Adipocyte (in vitro differentiated cells): Measurements from ENCODE around the gene FOXC2.

Experiments used
- DNase-seq: peaks from one replicate; pipeline ENCODE4 v3.0.0-alpha.2; 2015; ENCODE audit warnings: low read depth
- H3K27me3 ChIP-seq: replicated peaks from 2 replicates; pipeline ENCODE4 v1.7.0; 2013; ENCODE audit warnings: mild to moderate bottlenecking, low read length, moderate library complexity; ENCODE audit not compliant: control insufficient read depth, insufficient read depth
- H3K36me3 ChIP-seq: 2 replicates; pipeline ENCODE4 v1.7.0; 2013; ENCODE audit warnings: low read length, mild to moderate bottlenecking, moderate library complexity; ENCODE audit not compliant: control insufficient read depth, insufficient read depth, severe bottlenecking
- H3K4me1 ChIP-seq: 2 replicates; pipeline ENCODE4 v1.7.0; 2013; ENCODE audit warnings: mild to moderate bottlenecking, low read length, moderate library complexity; ENCODE audit not compliant: control insufficient read depth, insufficient read depth
- H3K4me3 ChIP-seq: 2 replicates; pipeline ENCODE4 v1.7.0; 2013; ENCODE audit warnings: mild to moderate bottlenecking, low read length, moderate library complexity
- H3K9ac ChIP-seq: 2 replicates; pipeline ENCODE4 v1.7.0; 2013; ENCODE audit warnings: mild to moderate bottlenecking, low read length, moderate library complexity
- H3K9me3 ChIP-seq: 2 replicates; pipeline ENCODE4 v1.7.0; 2013; ENCODE audit warnings: mild to moderate bottlenecking, low read length, moderate library complexity; ENCODE audit not compliant: control insufficient read depth

The FOXC2 gene

DNA sequence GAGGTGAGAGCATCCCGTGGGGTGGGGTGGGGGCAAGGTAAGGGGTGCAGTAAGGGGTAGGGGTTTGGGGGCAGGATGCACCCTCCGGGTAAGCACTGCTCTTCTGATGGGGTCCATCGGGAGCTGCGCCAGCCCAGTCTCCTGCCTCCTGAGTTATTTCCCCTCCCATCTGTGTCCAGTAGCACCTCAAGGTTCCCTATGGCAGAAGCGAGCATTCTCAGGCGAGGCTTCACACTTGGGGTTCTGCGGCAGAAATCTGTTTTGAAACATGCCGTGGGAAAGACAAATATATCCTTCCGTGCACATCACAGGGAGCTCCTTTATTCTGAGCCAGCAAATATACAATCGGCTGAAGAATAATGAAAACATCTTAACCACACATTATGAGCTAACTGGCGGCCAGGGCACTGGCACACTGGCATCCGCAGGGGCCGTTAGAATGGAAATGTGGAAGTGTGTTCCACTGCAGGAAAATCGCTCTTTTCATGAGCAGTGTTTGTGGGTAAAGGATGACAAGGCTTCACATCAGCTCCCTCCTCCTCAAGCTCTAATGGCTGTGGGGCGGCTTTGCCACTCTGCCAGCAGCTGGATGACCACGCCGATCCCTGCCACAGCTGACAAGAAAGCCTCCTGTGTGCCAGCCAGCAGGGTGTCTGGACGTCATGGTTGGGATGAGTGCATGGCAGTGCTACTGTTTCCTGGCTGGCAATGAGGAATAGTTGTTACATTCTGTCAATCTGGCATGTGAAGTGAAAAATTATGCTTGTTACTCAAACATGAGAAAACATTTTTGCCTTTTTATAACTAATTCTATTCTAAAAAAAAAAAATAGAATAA, 31.6 kb upstream of the FOXC2 start:
- no peak overlapping the region for H3K9ac ChIP-seq
- DNase-seq: no peak
- H3K27me3 ChIP-seq: no peaks in the 10 kb centered on the region
- peaks cover 13% of the 10 kb centered on the region for H3K4me1 ChIP-seq
- H3K9me3 ChIP-seq: no peaks in the 10 kb centered on the region
- H3K4me3 ChIP-seq: no peak overlapping the region
- peaks cover 31% of the 10 kb centered on the region for H3K36me3 ChIP-seq

GRCh38 chr16:86536621-86537020, 30.0 kb upstream of the FOXC2 start:
- H3K4me1 ChIP-seq: peaks cover under 1% of the 10 kb centered on the region
- no peaks in the 10 kb centered on the region for H3K9me3 ChIP-seq
- H3K9ac ChIP-seq: no peak overlapping the region
- H3K36me3 ChIP-seq: peaks cover 48% of the 10 kb centered on the region
- H3K27me3 ChIP-seq: no peaks in the 10 kb centered on the region
- DNase-seq: no peak
- no peak overlapping the region for H3K4me3 ChIP-seq

DNA sequence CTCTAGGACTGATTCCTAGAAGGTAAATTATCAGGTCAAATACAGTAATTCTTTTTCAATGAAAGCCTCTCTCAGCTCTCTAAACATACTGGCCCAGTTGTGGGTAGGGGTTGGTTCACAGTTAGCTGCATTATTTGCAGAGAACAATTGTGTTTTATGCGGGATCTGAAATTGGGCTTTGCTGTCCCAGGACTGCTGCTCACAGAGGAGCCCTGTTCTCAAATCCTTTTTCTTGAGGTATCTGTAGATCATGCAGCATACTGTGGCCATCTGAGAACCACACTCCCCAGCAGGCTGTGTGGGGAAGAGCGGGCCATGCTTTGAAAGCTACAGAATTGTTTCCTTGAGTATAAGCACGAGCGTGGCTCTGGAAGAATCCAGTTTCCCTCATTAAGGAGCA, 29.1 kb upstream of the FOXC2 start:
- Histone ChIP-seq H3K27me3 (no peaks in the 10 kb centered on the region), H3K4me1 (no peaks in the 10 kb centered on the region), H3K36me3 (peaks cover 56% of the 10 kb centered on the region), H3K9ac (no peak overlapping the region), H3K9me3 (no peaks in the 10 kb centered on the region), H3K4me3 (no peak overlapping the region)
- DNase-seq: no peak

GRCh38 chr16:86538196-86538780, 28.3 kb upstream of the FOXC2 start:
- no peak overlapping the region for H3K9ac ChIP-seq
- no peaks in the 10 kb centered on the region for H3K27me3 ChIP-seq
- H3K4me3 ChIP-seq: no peak overlapping the region
- peaks cover 59% of the 10 kb centered on the region for H3K36me3 ChIP-seq
- DNase-seq: no peak
- H3K9me3 ChIP-seq: no peaks in the 10 kb centered on the region
- no peaks in the 10 kb centered on the region for H3K4me1 ChIP-seq

- Histone ChIP-seq H3K9ac (no peak overlapping the region), H3K36me3 (peaks cover 63% of the 10 kb centered on the region), H3K27me3 (no peaks in the 10 kb centered on the region), H3K9me3 (no peaks in the 10 kb centered on the region), H3K4me1 (no peaks in the 10 kb centered on the region), H3K4me3 (no peak overlapping the region)
- DNase-seq: no peak
Measured at GRCh38 chr16:86540894-86541293, 25.7 kb upstream of the FOXC2 start.

DNA sequence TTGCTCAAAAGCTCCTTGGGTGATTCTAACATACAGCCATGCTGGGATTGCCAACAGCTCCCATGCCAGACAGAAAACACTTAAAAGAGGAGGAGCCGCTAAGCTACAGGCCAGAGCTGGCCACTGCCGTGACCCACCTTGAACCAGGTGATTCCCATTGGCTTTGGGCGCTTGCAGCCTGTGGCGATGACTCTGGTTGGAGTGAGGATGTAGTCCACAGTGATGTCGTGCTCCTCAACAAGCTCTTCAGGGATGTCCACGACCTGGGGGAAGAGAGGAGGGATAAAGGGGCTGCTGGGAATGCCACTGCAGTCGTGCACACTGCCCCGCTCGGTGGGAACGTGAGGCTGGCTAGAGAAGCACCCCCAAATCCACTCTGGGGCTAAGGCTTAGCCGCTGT, 25.1 kb upstream of the FOXC2 start:
- Histone ChIP-seq H3K27me3 (no peaks in the 10 kb centered on the region), H3K9ac (no peak overlapping the region), H3K4me1 (no peaks in the 10 kb centered on the region), H3K9me3 (no peaks in the 10 kb centered on the region), H3K36me3 (peaks cover 69% of the 10 kb centered on the region), H3K4me3 (no peak overlapping the region)
- no peak for DNase-seq

DNA sequence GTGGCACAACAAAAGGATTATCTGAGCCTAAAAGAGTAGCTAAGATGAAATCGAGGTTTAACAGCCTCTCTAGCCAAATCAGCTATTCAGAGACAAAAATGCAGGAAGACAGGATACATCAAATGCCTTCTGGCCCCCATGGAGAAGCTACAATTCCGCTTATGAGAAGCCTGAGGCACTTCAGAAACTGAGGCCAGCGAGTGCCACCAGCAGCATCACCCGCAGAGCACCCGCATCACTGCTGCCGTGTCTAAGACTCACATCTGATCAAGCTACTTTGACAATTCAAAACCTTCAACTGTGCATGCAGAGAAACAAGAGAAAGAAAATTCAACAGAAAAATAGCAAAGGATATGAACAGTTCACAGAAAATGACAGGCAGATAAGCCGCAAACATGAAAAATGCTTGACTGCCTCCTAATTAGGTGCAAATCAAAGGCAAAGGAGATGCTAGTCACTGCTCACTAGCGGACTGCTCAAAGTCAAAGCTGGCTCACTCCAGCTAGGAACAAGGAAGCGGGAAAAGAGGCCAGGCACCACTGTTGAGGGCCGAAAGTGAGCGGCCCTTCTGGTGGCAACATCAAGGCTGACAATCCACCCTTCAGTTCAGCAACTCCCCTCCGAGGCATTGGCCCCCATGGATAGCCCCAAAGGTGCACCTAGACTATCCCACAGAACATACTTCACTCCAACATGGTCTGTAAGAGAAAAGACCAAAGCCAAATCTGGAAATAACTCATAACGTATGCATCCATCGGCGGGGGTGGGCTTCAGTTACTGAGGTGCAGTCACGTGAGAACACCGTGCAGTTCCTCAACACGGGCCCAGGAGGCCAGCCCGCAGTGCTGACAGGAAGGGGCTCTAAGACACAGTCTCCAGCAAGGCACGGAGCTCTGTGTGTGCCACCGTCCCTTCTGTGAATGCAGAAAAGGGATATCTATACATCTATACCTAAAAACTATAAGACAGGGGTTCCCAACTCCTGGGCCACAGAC, 23.6 kb upstream of the FOXC2 start:
- Histone ChIP-seq H3K9me3 (no peaks in the 10 kb centered on the region), H3K36me3 (peaks cover 72% of the 10 kb centered on the region), H3K27me3 (no peaks in the 10 kb centered on the region), H3K9ac (no peak overlapping the region), H3K4me1 (no peaks in the 10 kb centered on the region), H3K4me3 (no peak overlapping the region)
- DNase-seq: no peak

DNA sequence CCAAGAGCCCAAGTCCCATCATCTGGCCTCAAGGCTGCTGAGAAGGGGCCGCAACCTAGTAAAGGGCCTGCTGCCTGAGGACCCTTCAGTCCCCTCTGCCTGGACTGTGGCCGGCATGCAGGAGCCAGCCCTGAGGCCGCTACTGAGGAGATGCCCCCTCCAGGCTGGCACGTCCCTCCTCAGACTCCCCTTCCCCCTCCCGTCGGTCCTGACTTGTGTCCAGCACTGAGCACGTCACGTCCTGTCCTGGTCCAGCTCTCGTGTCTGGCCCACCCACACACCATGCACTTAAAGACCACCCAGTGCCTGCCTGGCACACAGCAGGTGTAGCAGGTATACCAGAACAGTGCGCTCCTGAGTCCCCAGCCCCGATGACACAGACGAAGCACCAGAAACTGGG, 21.1 kb upstream of the FOXC2 start:
- peaks cover 62% of the 10 kb centered on the region for H3K36me3 ChIP-seq
- no peak overlapping the region for H3K4me3 ChIP-seq
- H3K27me3 ChIP-seq: no peaks in the 10 kb centered on the region
- H3K4me1 ChIP-seq: no peaks in the 10 kb centered on the region
- H3K9ac ChIP-seq: no peak overlapping the region
- DNase-seq: no peak
- H3K9me3 ChIP-seq: no peaks in the 10 kb centered on the region

DNA sequence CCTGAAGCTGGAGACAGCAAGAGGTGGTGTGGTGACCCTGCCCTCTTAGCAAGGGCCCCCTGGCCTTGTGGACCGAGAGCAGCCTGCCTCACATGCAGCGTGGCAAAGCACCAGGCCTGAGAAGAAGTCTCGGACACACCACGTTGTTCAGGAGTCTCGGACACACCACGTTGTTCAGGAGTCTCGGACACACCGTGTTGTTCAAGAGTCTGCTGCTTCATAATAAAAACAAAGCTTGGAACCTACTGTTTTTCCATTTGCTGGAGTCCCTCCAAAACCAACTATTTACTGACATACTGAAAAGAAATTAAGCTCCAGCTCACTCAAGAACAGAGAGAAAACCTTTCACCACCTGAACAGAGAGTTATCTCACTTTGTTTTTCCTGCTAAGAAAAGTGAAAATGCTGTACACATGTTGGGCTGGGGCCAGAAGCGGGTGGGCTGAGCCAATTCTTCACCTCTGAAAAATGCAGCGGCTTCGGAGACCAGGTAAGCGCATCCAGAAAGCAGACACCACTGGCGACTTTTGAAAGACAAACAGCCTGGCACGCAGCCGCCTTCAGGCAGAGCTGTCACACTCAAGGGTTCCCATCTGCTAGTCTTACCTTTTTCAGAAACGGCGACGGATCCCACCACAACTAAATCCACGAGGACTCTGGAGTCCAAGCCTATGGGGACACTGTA, 20.5 kb upstream of the FOXC2 start:
- H3K9me3 ChIP-seq: no peaks in the 10 kb centered on the region
- no peak overlapping the region for H3K4me3 ChIP-seq
- H3K9ac ChIP-seq: no peak overlapping the region
- H3K36me3 ChIP-seq: peaks cover 60% of the 10 kb centered on the region
- no peaks in the 10 kb centered on the region for H3K27me3 ChIP-seq
- DNase-seq: no peak
- H3K4me1 ChIP-seq: no peaks in the 10 kb centered on the region

- no peak for DNase-seq
- H3K36me3 ChIP-seq: peaks cover 60% of the 10 kb centered on the region
- H3K9ac ChIP-seq: no peak overlapping the region
Measured at GRCh38 chr16:86546638-86547013, 20.0 kb upstream of the FOXC2 start.

DNA sequence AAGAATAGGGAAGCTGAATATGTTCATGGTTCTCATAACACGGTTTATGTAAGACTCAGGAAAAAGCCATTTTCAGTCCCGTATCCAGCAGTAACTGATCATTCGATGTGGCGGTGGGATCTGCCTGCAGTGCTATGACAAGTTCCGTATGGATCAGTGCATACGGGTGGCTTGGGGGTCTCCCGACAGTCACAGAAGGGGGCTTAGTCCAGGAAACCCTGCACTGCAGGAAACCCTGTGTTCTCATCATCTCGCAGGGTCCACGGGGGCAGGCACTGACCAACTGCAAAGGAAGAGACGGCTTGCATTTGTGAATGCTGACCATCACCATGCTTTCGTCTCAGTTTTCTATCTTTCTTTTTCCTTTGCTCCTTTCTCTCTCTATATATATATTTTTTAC, 19.3 kb upstream of the FOXC2 start:
- H3K9ac ChIP-seq: no peak overlapping the region
- no peaks in the 10 kb centered on the region for H3K4me1 ChIP-seq
- no peaks in the 10 kb centered on the region for H3K27me3 ChIP-seq
- H3K36me3 ChIP-seq: peaks cover 60% of the 10 kb centered on the region
- no peak overlapping the region for H3K4me3 ChIP-seq
- no peak for DNase-seq
- H3K9me3 ChIP-seq: no peaks in the 10 kb centered on the region

More at GRCh38 chr16:86546638-86547013, 20.0 kb upstream of the FOXC2 start:
- Histone ChIP-seq H3K4me3 (no peak overlapping the region), H3K27me3 (no peaks in the 10 kb centered on the region), H3K9me3 (no peaks in the 10 kb centered on the region), H3K4me1 (no peaks in the 10 kb centered on the region)
